Tibial nerve (tissue), 4 donors: ENCODE results near the gene SFMBT2. TPM values are rescaled to one million over a fixed set of nuclear protein-coding genes. Genes with fewer than 3 reads are reported as not detected.
A peak's percentile ranks its signal among the peaks of the same experiment; 100 is the strongest.

Experiments
- DNase-seq, 2 donors: peaks; one replicate each; pipeline ENCODE4 v3.0.0-alpha.2; 2019; ENCODE audit warnings: low spot score in 2 of 2
- H3K27ac ChIP-seq, 4 donors: fragments of 200-600 bp; sonication (generic) in 3 of 4; one replicate each; pipeline ENCODE4 v1.5.1; 2017 to 2019; ENCODE audit warnings: mild to moderate bottlenecking in 1 of 4
- H3K27me3 ChIP-seq, 2 donors: fragments of 200-600 bp; sonication (generic) in 1 of 2; one replicate each; pipeline versions ENCODE4 v1.5.1 to v1.6.0; 2017 to 2019
- H3K36me3 ChIP-seq, 3 donors: fragments of 200-600 bp; sonication (generic); one replicate each; pipeline ENCODE4 v1.5.1; 2018 to 2019
- H3K4me1 ChIP-seq, 4 donors: fragments of 200-600 bp; sonication (generic) in 3 of 4; one replicate each; pipeline ENCODE4 v1.5.1; 2017 to 2019
- H3K4me3 ChIP-seq, 4 donors: fragments of 200-600 bp; sonication (generic) in 3 of 4; one replicate each; pipeline ENCODE4 v1.5.1; 2017 to 2019; ENCODE audit warnings: mild to moderate bottlenecking in 1 of 4, moderate library complexity in 1 of 4
- H3K9me3 ChIP-seq, 4 donors: fragments of 200-600 bp; sonication (generic) in 3 of 4; one replicate each; pipeline ENCODE4 v1.5.1; 2017 to 2019
- CTCF ChIP-seq, 5 experiments: fragments of 200-600 bp in 3 of 5; fragments of 450-650 bp in 2 of 5; sonication (generic) in 3 of 5; IDR thresholded peaks; one replicate each; pipeline ENCODE4 v1.5.1; 2016 to 2019; ENCODE audit warnings: antibody characterized with exemption in 5 of 5, mild to moderate bottlenecking in 3 of 5, moderate library complexity in 2 of 5
- EP300 ChIP-seq, 2 donors: sonication (generic); formaldehyde crosslinking; IDR thresholded peaks; one replicate each; pipeline ENCODE4 v1.6.1; 2017; ENCODE audit warnings: antibody characterized with exemption in 2 of 2, mild to moderate bottlenecking in 1 of 2
- POLR2A ChIP-seq, 2 donors: fragments of 450-650 bp; IDR thresholded peaks; one replicate each; pipeline ENCODE4 v1.6.1; 2017; ENCODE audit warnings: antibody characterized with exemption in 2 of 2, mild to moderate bottlenecking in 2 of 2, moderate library complexity in 2 of 2
- WGBS, 2 donors: methylation state at CpG; one replicate each; pipeline ENCODE4 v1.1.5; 2018; 5-methylcytosine and 5-hydroxymethylcytosine counted together
- total RNA-seq, 4 donors: library from RNA; depleted of rRNA; stranded (reverse); fragments of >200 nt; gene quantifications; one replicate each; pipeline ENCODE4 v1.1.0, GENCODE V29; 2016

SFMBT2 gene
- total RNA-seq = 10 to 100 TPM; 10.2 to 24.0 (median 15.4) TPM

- DNase-seq = peak in 1 of 2 donors; percentile 50
- Histone ChIP-seq H3K27ac (peak within 1 kb of the TSS; percentile 33 to 87 (median 76)), H3K36me3 (no peaks in the 10 kb centered on the region), H3K9me3 (no peaks in the 10 kb centered on the region), H3K27me3 (peaks cover 0 to 21% of the 10 kb centered on the region in 2 donors), H3K4me3 (peak within 1 kb of the TSS; percentile 53 to 82 (median 72)), H3K4me1 (peaks cover 0 to 50% (median 16%) of the 10 kb centered on the region in 4 donors)
- TF ChIP-seq CTCF (IDR thresholded peaks at IDR 0.05) = peak in 3 of 5 experiments; percentile 12 to 31 (median 24)
- peak in 1 of 2 donors; percentile 45 for TF ChIP-seq POLR2A (IDR thresholded peaks at IDR 0.05)
- TF ChIP-seq EP300 (IDR thresholded peaks at IDR 0.05) = peak in 1 of 2 donors; percentile 45
- 0 to 2% methylated on average over 43 to 64 of the region's 66 CpGs for WGBS, 2 donors
Observed at GRCh38 chr10:7410862-7411670, at the start of gene SFMBT2. SFMBT2 (minus strand) TSS chr10:7411034; CDS start chr10:7381898, 29,136 bp downstream.

- H3K36me3 ChIP-seq = no peaks in the 10 kb centered on the region
- no peak for TF ChIP-seq CTCF (IDR thresholded peaks at IDR 0.05)
- no peak for TF ChIP-seq POLR2A (IDR thresholded peaks at IDR 0.05)
- no peak for TF ChIP-seq EP300 (IDR thresholded peaks at IDR 0.05)
Observed at GRCh38 chr10:7460006-7460405, 49.2 kb upstream of the SFMBT2 start.

GRCh38 chr10:7458556-7458955 is 47.7 kb upstream of the SFMBT2 start:
- H3K4me1 ChIP-seq = no peaks in the 10 kb centered on the region
- TF ChIP-seq EP300 (IDR thresholded peaks at IDR 0.05) (no peak), POLR2A (IDR thresholded peaks at IDR 0.05) (no peak), CTCF (IDR thresholded peaks at IDR 0.05) (no peak)
- H3K27me3 ChIP-seq = no peaks in the 10 kb centered on the region
- no peak overlapping the region for H3K4me3 ChIP-seq
- DNase-seq = no peak
- H3K36me3 ChIP-seq = no peaks in the 10 kb centered on the region
- 45 to 48% methylated on average over 2 of the region's 2 CpGs for WGBS, 2 donors
- no peak overlapping the region for H3K27ac ChIP-seq
- H3K9me3 ChIP-seq = no peaks in the 10 kb centered on the region

More at GRCh38 chr10:7460006-7460405, 49.2 kb upstream of the SFMBT2 start:
- H3K4me1 ChIP-seq = no peaks in the 10 kb centered on the region
- 92 to 95% methylated on average over 6 of the region's 6 CpGs for WGBS, 2 donors
- no peaks in the 10 kb centered on the region for H3K27me3 ChIP-seq
- H3K9me3 ChIP-seq = no peaks in the 10 kb centered on the region
- DNase-seq = no peak
- H3K4me3 ChIP-seq = no peak overlapping the region
- no peak overlapping the region for H3K27ac ChIP-seq

DNA sequence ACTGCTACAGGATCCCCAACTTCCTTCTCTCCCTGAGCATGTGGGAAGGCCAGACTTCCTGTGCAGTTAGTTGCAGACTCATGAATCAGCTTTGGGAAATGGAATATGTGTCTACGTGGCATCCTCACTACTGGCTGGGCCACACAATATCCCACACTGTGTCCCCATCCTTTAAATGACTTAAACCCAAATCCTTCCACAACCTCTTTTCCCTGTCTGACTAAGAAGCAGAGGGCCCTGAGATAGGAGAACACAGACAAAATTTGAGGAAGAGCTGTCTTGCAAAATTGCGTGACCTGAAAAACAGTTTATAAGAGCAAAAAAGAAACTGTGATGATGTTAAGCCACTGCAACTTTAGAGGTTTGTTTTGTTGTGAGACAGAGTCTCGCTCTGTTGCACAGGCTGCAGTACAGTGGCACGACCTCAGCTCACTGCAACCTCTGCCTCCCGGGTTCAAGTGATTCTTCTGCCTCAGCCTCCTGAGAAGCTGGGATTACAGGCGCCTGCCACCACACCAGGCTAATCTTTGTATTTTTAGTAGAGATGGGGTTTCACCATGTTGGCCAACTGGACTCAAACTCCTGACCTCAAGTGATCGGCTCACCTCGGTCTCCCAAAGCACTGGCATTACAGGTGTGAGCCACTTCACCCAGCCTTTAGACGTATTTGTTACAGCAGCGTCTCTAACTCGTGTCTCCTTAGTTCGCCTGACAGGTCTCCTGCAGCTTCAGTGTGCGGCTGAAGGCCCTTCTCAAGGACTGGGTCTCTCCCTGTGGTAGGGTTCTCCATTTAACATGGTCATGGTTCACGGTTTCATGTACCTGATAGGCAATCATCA is 46.9 kb upstream of the SFMBT2 start:
- H3K4me1 ChIP-seq = no peaks in the 10 kb centered on the region
- H3K27me3 ChIP-seq = no peaks in the 10 kb centered on the region
- 83 to 89% methylated on average over 14 of the region's 14 CpGs for WGBS, 2 donors
- TF ChIP-seq CTCF (IDR thresholded peaks at IDR 0.05) = no peak
- no peak for TF ChIP-seq EP300 (IDR thresholded peaks at IDR 0.05)
- no peak for TF ChIP-seq POLR2A (IDR thresholded peaks at IDR 0.05)
- DNase-seq = no peak
- no peaks in the 10 kb centered on the region for H3K9me3 ChIP-seq
- H3K27ac ChIP-seq = no peak overlapping the region
- H3K36me3 ChIP-seq = no peaks in the 10 kb centered on the region
- H3K4me3 ChIP-seq = no peak overlapping the region
